HCT116 (cell line): ENCODE results near the gene FLVCR2. TPM values are rescaled to one million over a fixed set of nuclear protein-coding genes. Genes with fewer than 3 reads are reported as not detected.

Experiments used
- ATAC-seq: fragments of 200-7000 bp; cut with Tn5 transposase; 2 replicates; pipeline ENCODE4 v1.9.1; 2020; ENCODE audit warnings: mild to moderate bottlenecking, moderate library complexity
- BruUV-seq: library from RNA; stranded (reverse); fragments of 400-500 nt; replicated peaks from 2 replicates; lab custom pipeline; 2021; lab: Mats Ljungman, UMichigan
- CTCF ChIA-PET: fragments of 300-600 bp; sonication (Branson Sonifier 250); formaldehyde crosslinking; loops from one replicate; lab custom pipeline; 2021; ENCODE audit warnings: antibody characterized with exemption; lab: Charles Lee
- POLR2A ChIA-PET: fragments of 300-600, 350-600 bp; sonication (Branson Sonifier 250); formaldehyde crosslinking; loops from one replicate; lab custom pipeline; 2021; ENCODE audit warnings: antibody characterized with exemption; lab: Charles Lee
- RAD21 ChIA-PET, 2 experiments: fragments of 300-600 bp; sonication (Branson Sonifier 250); formaldehyde crosslinking; loops; one replicate each; lab custom pipeline; 2023; ENCODE audit warnings: low total read pairs in 2 of 2; ENCODE audit not compliant: uncharacterized antibody in 2 of 2, unreplicated experiment in 2 of 2, low non-redundant PET in 1 of 2; lab: Charles Lee
- DNase-seq: peaks from one replicate; pipeline ENCODE4 v3.0.0-alpha.2; 2010; ENCODE audit warnings: low read depth, low spot score
- H2AFZ ChIP-seq: fragments of 200-600 bp; shearing (Covaris generic), sonication (generic); 2 replicates; pipeline ENCODE4 v1.6.1; 2017; ENCODE audit warnings: low read depth, mixed run types, mixed read lengths, antibody characterized with exemption, low read length; ENCODE audit not compliant: poor library complexity, severe bottlenecking
- H3K27ac ChIP-seq: 2 replicates; pipeline ENCODE4 v1.5.1; 2012; ENCODE audit warnings: low read depth, low read length
- H3K27me3 ChIP-seq: fragments of 200-600 bp; sonication (generic); 2 replicates; pipeline ENCODE4 v1.6.1; 2016; ENCODE audit warnings: mixed run types, low read length, mixed read lengths; ENCODE audit not compliant: insufficient read depth
- H3K36me3 ChIP-seq, 2 experiments: fragments of 200-500 bp in 1 of 2; fragments of 200-600 bp in 1 of 2; sonication (Bioruptor generic) in 1 of 2; sonication (generic) in 1 of 2; 2 replicates each; pipeline versions ENCODE4 v1.5.1 to v1.6.1; 2014 to 2016; ENCODE audit warnings: low read length in 2 of 2, inconsistent platforms in 1 of 2, mixed read lengths in 1 of 2, mixed run types in 1 of 2; ENCODE audit not compliant: insufficient read depth in 2 of 2, control insufficient read depth in 1 of 2
- H3K4me1 ChIP-seq, 2 experiments: fragments of 200-600 bp in 1 of 2; sonication (generic) in 1 of 2; 2 replicates each; pipeline versions ENCODE4 v1.5.1 to v1.6.1; 2012 to 2017; ENCODE audit warnings: low read length in 2 of 2, inconsistent platforms in 1 of 2, mild to moderate bottlenecking in 1 of 2, mixed read lengths in 1 of 2, mixed run types in 1 of 2, moderate library complexity in 1 of 2; ENCODE audit not compliant: insufficient read depth in 2 of 2, control insufficient read depth in 1 of 2
- H3K4me2 ChIP-seq: fragments of 200-600 bp; sonication (generic); 2 replicates; pipeline ENCODE4 v1.6.1; 2017; ENCODE audit warnings: mixed run types, low read length, mixed read lengths
- H3K4me3 ChIP-seq, 2 experiments: fragments of 200-600 bp in 1 of 2; sonication (generic) in 1 of 2; replicated peaks in 1 of 2; 2 replicates each; pipeline ENCODE4 v1.5.1; 2011 to 2016; ENCODE audit warnings: low read length in 2 of 2, control low read depth in 1 of 2, low read depth in 1 of 2, mild to moderate bottlenecking in 1 of 2, mixed read lengths in 1 of 2, mixed run types in 1 of 2
- H3K79me2 ChIP-seq: fragments of 200-600 bp; sonication (generic); 2 replicates; pipeline ENCODE4 v1.6.1; 2017; ENCODE audit warnings: mild to moderate bottlenecking, mixed run types, low read length, moderate library complexity, mixed read lengths; ENCODE audit not compliant: insufficient read depth
- H3K9ac ChIP-seq: fragments of 200-600 bp; sonication (generic); 2 replicates; pipeline ENCODE4 v1.6.1; 2016; ENCODE audit warnings: low read length, mixed read lengths
- H3K9me2 ChIP-seq: fragments of 200-600 bp; sonication (generic), shearing (Covaris generic); 2 replicates; pipeline ENCODE4 v1.6.1; 2017; ENCODE audit warnings: mixed run types, mild to moderate bottlenecking, moderate library complexity; ENCODE audit not compliant: insufficient read depth
- H3K9me3 ChIP-seq, 2 experiments: fragments of 200-500 bp in 1 of 2; fragments of 200-600 bp in 1 of 2; sonication (Bioruptor generic) in 1 of 2; sonication (generic) in 1 of 2; 2 replicates each; pipeline ENCODE4 v1.6.1; 2014 to 2017; ENCODE audit warnings: low read length in 2 of 2, mixed read lengths in 2 of 2, inconsistent platforms in 1 of 2, low read depth in 1 of 2, mild to moderate bottlenecking in 1 of 2, mixed run types in 1 of 2, moderate library complexity in 1 of 2; ENCODE audit not compliant: control insufficient read depth in 1 of 2, insufficient read depth in 1 of 2
- H4K20me1 ChIP-seq: fragments of 200-600 bp; sonication (generic), shearing (Covaris generic); 2 replicates; pipeline ENCODE4 v1.6.1; 2017; ENCODE audit warnings: mixed run types, mild to moderate bottlenecking, moderate library complexity; ENCODE audit not compliant: insufficient read depth
- ATF3 ChIP-seq: IDR thresholded peaks from 2 replicates; pipeline ENCODE4 v1.6.1; 2012
- EGR1 ChIP-seq: IDR thresholded peaks from 2 replicates; pipeline ENCODE4 v1.6.1; 2012; ENCODE audit warnings: low read depth
- EZH2 ChIP-seq: fragments of 200-600 bp; sonication (generic); IDR thresholded peaks from 2 replicates; pipeline ENCODE4 v1.6.1; 2017; ENCODE audit warnings: antibody characterized with exemption, mixed run types
- EZH2phosphoT487 ChIP-seq: fragments of 200-600 bp; IDR thresholded peaks from 2 replicates; pipeline ENCODE4 v1.6.1; 2018; ENCODE audit warnings: antibody characterized with exemption, borderline replicate concordance
- MAX ChIP-seq: IDR thresholded peaks from 2 replicates; pipeline ENCODE4 v1.6.1; 2012
- POLR2AphosphoS5 ChIP-seq: IDR thresholded peaks from 2 replicates; pipeline ENCODE4 v1.6.1; 2011; ENCODE audit warnings: mild to moderate bottlenecking, low read depth, low read length, moderate library complexity
- REST ChIP-seq: IDR thresholded peaks from 2 replicates; pipeline ENCODE4 v1.6.1; 2012; ENCODE audit warnings: low read depth
- SP1 ChIP-seq: IDR thresholded peaks from 2 replicates; pipeline ENCODE4 v1.6.1; 2012; ENCODE audit warnings: low read depth
- ZFX ChIP-seq: fragments of 450-650 bp; IDR thresholded peaks from 2 replicates; pipeline ENCODE4 v1.6.1; 2017
- ZNF274 ChIP-seq: fragments of 200-500 bp; sonication (Bioruptor generic); IDR thresholded peaks from 2 replicates; pipeline ENCODE4 v1.6.1; 2014; ENCODE audit warnings: mild to moderate bottlenecking, low read depth, low read length, inconsistent platforms
- intact Hi-C: fragments of 100-400 bp; cut with micrococcal nuclease; formaldehyde crosslinking; loops from 2 replicates; pipeline ENCODE4 v1.10.0; 2022
- total RNA-seq: library from RNA; stranded (reverse); gene quantifications from one replicate; pipeline ENCODE4 v1.2.1, GENCODE V29; 2021; ENCODE audit not compliant: unreplicated experiment

Gene FLVCR2
- total RNA-seq, 1 experiment from 2014 or later: 0.84 TPM

GRCh38 chr14:75662966-75663365, 84.5 kb downstream of the FLVCR2 start:
- intact Hi-C loops: no loop called here
- no peaks in the 10 kb centered on the region for H3K27me3 ChIP-seq
- no peaks in the 10 kb centered on the region for H3K9me3 ChIP-seq
- ChIA-PET RAD21 (no interaction called here), CTCF (no interaction called here), POLR2A (no interaction called here)
- ATAC-seq (no peak), DNase-seq (no peak)
- H3K4me2 ChIP-seq: no peak overlapping the region
- no peak overlapping the region for H3K27ac ChIP-seq
- peaks cover 3 to 10% of the 10 kb centered on the region in 2 experiments; a peak in 2 of 4 replicates for H3K4me1 ChIP-seq
- peaks cover 0 to 4% of the 10 kb centered on the region in 2 experiments; a peak in 2 of 4 replicates for H3K36me3 ChIP-seq
- H3K4me3 ChIP-seq: no peak overlapping the region
- H3K9me2 ChIP-seq: no peaks in the 10 kb centered on the region
- no TSS peak for BruUV-seq
- no peak overlapping the region for H2AFZ ChIP-seq
- no peaks in the 10 kb centered on the region for H4K20me1 ChIP-seq
- peaks cover 28% of the 10 kb centered on the region for H3K79me2 ChIP-seq
- TF ChIP-seq REST (no peak), EZH2phosphoT487 (no peak), EZH2 (no peak), SP1 (no peak), POLR2AphosphoS5 (no peak), ZNF274 (no peak), ZFX (no peak), ATF3 (no peak), MAX (no peak), EGR1 (no peak)
- no peak overlapping the region for H3K9ac ChIP-seq
